ENCODE measurements around the gene TMEM179. TPM values are rescaled to one million over a fixed set of nuclear protein-coding genes. Genes with fewer than 3 reads are reported as not detected.
"Not testable (repeated sequence)": the region's sequence is repeated elsewhere in the genome, so short reads cannot be mapped to it uniquely, and the experiment has no call there.

Gene TMEM179
- total RNA-seq, 1 experiment from 2014 or later = not detected

GRCh38 chr14:104638190-104638589, 33.6 kb upstream of the TMEM179 start:
- DNase-seq (ENCODE audit: low spot score) = no peak

GRCh38 chr14:104637546-104638003, 33.0 kb upstream of the TMEM179 start:
- DNase-seq (ENCODE audit: low spot score) = no peak

GRCh38 chr14:104636846-104637545, 32.4 kb upstream of the TMEM179 start:
- not testable (repeated sequence) for DNase-seq (ENCODE audit: low spot score)

GRCh38 chr14:104636131-104636530, 31.6 kb upstream of the TMEM179 start:
- DNase-seq (ENCODE audit: low spot score) = no peak

- no peak for DNase-seq (ENCODE audit: low spot score)
Observed at GRCh38 chr14:104635717-104636116, 31.1 kb upstream of the TMEM179 start.

GRCh38 chr14:104634886-104635570, 30.5 kb upstream of the TMEM179 start:
- no peak for DNase-seq (ENCODE audit: low spot score)

- DNase-seq (ENCODE audit: low spot score) = no peak
Observed at GRCh38 chr14:104634138-104634760, 29.7 kb upstream of the TMEM179 start.

GRCh38 chr14:104633276-104634137, 28.9 kb upstream of the TMEM179 start:
- DNase-seq (ENCODE audit: low spot score) = no peak

GRCh38 chr14:104632781-104633180, 28.2 kb upstream of the TMEM179 start:
- DNase-seq (ENCODE audit: low spot score) = no peak

GRCh38 chr14:104624939-104625338, 20.4 kb upstream of the TMEM179 start:
- DNase-seq (ENCODE audit: low spot score) = no peak

- no peak for DNase-seq (ENCODE audit: low spot score)
Observed at GRCh38 chr14:104614126-104614812, 9.7 kb upstream of the TMEM179 start.

GRCh38 chr14:104611881-104612280, 7.3 kb upstream of the TMEM179 start:
- no peak for DNase-seq (ENCODE audit: low spot score)

- no peak for DNase-seq (ENCODE audit: low spot score)
Observed at GRCh38 chr14:104610749-104611310, 6.3 kb upstream of the TMEM179 start.

GRCh38 chr14:104609666-104610065, 5.1 kb upstream of the TMEM179 start:
- no peak for DNase-seq (ENCODE audit: low spot score)

GRCh38 chr14:104603711-104604401, 716 bp downstream of the TMEM179 start:
- DNase-seq (ENCODE audit: low spot score) = no peak

GRCh38 chr14:104602933-104603325, 1.6 kb downstream of the TMEM179 start:
- no peak for DNase-seq (ENCODE audit: low spot score)

GRCh38 chr14:104602315-104602932, 2.1 kb downstream of the TMEM179 start:
- DNase-seq (ENCODE audit: low spot score) = no peak

- no peak for DNase-seq (ENCODE audit: low spot score)
Observed at GRCh38 chr14:104601786-104602185, 2.8 kb downstream of the TMEM179 start.

- DNase-seq (ENCODE audit: low spot score) = no peak
Observed at GRCh38 chr14:104600805-104601204, 3.8 kb downstream of the TMEM179 start.
